ENCODE results near the gene FLRT2.

FLRT2 gene

DNA sequence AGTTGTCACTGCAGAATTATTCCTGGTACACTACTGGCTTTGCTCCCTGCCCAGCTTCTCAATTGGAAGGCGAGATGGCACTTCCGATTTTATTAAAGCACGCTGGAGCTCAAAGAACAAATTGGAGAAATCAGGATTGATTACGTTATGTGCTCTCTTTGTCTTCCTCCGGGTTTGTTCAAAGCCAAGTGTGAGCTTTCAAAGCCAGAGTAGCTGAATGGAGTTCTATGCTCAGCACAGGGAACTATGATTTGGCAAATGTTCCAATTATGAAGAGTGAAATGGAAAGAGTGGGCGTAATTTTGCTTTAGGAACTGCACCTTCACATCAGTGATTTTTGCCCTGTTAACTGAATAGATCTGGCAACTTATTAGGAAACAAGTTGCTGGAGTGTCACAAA is 72.4 kb downstream of the FLRT2 start:
- no peak for FAIRE-seq
- TF ChIP-seq TAF1 (IDR thresholded peaks at IDR 0.05; ENCODE audit: borderline replicate concordance, low read depth, low read length), result no peak
- TF ChIP-seq POLR2AphosphoS5 (IDR thresholded peaks at IDR 0.05; ENCODE audit: low read depth, low read length), result no peak
- TF ChIP-seq POLR2A (IDR thresholded peaks at IDR 0.05; ENCODE audit: low read depth, low read length), result no peak
- DNase-seq (ENCODE audit: insufficient read length), result no peak

DNA sequence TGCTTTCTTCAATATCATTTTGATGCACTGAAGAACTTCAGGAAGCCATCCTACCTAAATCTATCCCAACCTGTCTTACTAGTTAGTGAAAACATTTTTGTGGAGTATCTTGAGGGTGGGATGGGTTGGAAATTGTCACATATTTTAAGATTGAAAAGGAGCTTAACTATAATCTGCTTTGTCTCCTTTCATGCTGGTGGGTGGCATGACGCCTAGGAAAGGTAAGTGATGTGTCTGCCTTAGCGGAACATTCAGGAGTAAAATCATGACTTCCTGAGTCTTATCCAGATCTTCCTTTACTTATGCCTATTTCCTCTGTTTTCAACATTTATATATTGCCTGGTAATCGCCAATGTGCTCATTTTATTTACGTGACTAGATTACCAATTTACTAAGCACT is 74.1 kb downstream of the FLRT2 start:
- no peak for DNase-seq (ENCODE audit: insufficient read length)
- TF ChIP-seq POLR2A (IDR thresholded peaks at IDR 0.05; ENCODE audit: low read depth, low read length) (no peak), TAF1 (IDR thresholded peaks at IDR 0.05; ENCODE audit: borderline replicate concordance, low read depth, low read length) (no peak), POLR2AphosphoS5 (IDR thresholded peaks at IDR 0.05; ENCODE audit: low read depth, low read length) (no peak)
- FAIRE-seq, result no peak

DNA sequence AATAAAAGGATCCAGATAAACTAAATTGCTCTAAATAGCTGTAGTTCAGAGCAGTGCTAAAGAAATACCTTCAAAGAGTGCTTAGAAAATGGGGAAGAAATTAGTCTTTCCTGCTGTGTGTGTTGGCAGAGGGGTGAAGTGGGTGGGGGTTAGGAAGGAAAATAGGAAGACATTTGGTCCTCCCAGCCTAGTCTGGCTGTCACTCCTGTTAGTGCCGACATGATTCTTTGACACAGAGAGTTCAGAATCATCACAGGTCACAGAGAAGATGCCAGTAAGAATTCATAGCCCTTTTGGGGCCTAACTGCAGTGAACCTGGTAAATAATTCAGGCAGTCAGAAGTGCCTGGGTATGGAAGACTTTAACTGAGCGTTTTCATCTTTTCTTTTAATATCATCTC is 74.8 kb downstream of the FLRT2 start:
- FAIRE-seq (no peak), DNase-seq (ENCODE audit: insufficient read length) (no peak)

DNA sequence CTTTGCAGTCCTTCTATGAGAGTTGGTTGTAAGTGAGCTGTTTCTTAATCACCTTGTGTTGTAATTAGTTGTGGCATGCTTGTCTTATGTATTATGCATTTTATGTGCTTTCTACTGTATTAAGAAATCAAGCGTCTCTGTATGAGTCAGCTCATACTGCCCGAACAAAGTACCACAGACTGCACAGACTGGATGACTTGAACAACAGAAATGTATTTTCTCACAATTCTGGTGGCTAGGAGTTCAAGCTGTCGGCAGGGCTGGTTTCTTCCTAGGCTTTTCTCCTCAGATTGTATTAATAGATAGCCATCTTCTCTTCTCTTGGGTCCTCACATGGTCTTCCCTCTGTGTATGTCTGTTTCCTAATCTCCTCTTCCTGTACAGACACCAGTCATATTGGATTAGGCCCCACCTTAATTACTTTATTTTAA is 77.7 kb downstream of the FLRT2 start:
- DNase-seq (ENCODE audit: insufficient read length) (no peak), FAIRE-seq (no peak)
- TF ChIP-seq POLR2AphosphoS5 (IDR thresholded peaks at IDR 0.05; ENCODE audit: low read depth, low read length), result no peak
- no peak for TF ChIP-seq TAF1 (IDR thresholded peaks at IDR 0.05; ENCODE audit: borderline replicate concordance, low read depth, low read length)
- TF ChIP-seq POLR2A (IDR thresholded peaks at IDR 0.05; ENCODE audit: low read depth, low read length), result no peak

More for the DNA sequence above, 74.8 kb downstream of the FLRT2 start:
- no peak for TF ChIP-seq POLR2A (IDR thresholded peaks at IDR 0.05; ENCODE audit: low read depth, low read length)
- TF ChIP-seq POLR2AphosphoS5 (IDR thresholded peaks at IDR 0.05; ENCODE audit: low read depth, low read length), result no peak

DNA sequence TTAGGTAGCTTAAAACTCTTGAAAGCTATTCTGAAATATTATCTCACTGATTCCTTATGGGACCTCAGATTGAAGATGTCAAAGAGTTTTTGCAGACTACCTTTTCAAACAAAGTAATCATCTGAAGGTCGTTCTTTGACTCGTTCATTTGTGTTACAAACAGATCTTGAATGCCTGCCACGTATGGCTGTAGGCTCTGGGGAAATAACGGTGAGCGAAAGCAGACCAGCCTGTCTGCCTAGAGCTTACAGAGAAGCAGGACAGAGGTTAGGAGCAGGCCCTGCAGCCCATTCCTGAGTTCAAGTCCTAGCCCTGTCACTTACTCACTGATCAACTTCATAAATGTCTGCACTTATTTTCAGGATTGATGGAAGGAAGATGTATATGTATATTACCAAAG is 83.6 kb downstream of the FLRT2 start:
- DNase-seq (ENCODE audit: insufficient read length) (no peak), FAIRE-seq (no peak)
- TF ChIP-seq POLR2AphosphoS5 (IDR thresholded peaks at IDR 0.05; ENCODE audit: low read depth, low read length), result no peak
- TF ChIP-seq TAF1 (IDR thresholded peaks at IDR 0.05; ENCODE audit: borderline replicate concordance, low read depth, low read length), result no peak
- TF ChIP-seq POLR2A (IDR thresholded peaks at IDR 0.05; ENCODE audit: low read depth, low read length), result no peak

DNA sequence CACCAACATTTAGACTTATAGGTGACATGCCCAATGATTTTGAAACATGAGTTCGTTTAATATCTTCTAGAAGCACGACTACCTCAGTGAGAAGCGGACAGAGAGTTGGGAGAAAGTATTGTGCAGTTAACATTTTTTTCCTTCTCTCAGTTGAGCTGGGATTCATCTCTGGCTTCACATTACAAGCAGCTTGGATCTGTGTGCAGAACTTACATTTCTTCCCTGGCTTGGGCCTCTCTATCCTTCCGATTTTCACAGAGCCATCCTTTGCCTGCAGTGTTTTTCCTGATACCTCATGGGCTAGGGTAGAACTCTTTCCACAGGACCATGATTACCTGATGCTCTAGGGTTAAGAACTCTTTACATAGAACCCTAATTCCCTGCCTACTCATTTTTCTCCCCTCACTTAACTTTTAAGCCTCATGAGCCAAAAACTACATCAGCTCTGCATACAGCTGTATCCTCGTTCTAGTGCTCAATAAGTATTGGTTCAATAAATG is 86.5 kb downstream of the FLRT2 start:
- no peak for DNase-seq (ENCODE audit: insufficient read length)
- TF ChIP-seq POLR2AphosphoS5 (IDR thresholded peaks at IDR 0.05; ENCODE audit: low read depth, low read length) (no peak), TAF1 (IDR thresholded peaks at IDR 0.05; ENCODE audit: borderline replicate concordance, low read depth, low read length) (no peak), POLR2A (IDR thresholded peaks at IDR 0.05; ENCODE audit: low read depth, low read length) (no peak)
- FAIRE-seq, result no peak

DNA sequence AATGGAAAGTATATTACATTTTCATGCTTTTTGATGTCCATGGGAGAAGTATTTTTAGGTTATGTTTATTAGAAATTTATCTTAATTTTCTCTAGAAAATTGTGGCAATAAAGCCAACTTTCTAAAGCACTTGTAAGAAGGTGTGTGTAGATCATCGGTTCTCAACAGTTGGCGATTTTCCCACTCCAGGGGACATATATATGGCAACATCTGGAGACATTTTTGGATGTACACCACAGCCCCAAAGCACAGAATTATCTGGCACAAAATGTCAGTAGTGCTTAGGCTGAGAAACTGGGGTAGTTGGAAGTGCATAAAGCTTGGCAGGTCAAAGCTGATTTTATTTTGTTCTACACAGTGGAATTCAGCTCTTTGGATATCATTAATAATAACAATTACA is 86.9 kb downstream of the FLRT2 start:
- no peak for DNase-seq (ENCODE audit: insufficient read length)
- no peak for FAIRE-seq
- TF ChIP-seq POLR2AphosphoS5 (IDR thresholded peaks at IDR 0.05; ENCODE audit: low read depth, low read length) (no peak), TAF1 (IDR thresholded peaks at IDR 0.05; ENCODE audit: borderline replicate concordance, low read depth, low read length) (no peak), POLR2A (IDR thresholded peaks at IDR 0.05; ENCODE audit: low read depth, low read length) (no peak)

DNA sequence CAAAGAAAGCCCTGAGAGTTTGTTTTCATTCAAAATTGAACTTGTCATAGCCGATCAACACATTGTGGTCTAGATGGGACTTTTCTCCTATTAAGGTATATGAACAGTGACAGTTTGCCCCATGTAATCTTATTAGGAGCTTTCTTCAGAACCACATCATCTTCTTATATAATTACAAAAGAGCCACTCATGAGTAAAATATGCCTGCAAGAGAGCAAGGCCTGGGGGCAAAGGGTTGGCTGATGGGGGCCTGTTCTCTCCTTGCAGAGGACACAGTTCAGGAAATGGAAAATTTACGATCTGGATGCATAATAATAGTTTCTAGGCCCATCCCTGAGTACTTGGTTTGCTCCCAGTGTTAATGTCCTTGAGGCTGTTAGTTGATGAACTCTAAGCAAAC is 87.8 kb downstream of the FLRT2 start:
- FAIRE-seq (no peak), DNase-seq (ENCODE audit: insufficient read length) (no peak)
- TF ChIP-seq POLR2AphosphoS5 (IDR thresholded peaks at IDR 0.05; ENCODE audit: low read depth, low read length), result no peak
- TF ChIP-seq POLR2A (IDR thresholded peaks at IDR 0.05; ENCODE audit: low read depth, low read length), result no peak
- TF ChIP-seq TAF1 (IDR thresholded peaks at IDR 0.05; ENCODE audit: borderline replicate concordance, low read depth, low read length), result no peak

DNA sequence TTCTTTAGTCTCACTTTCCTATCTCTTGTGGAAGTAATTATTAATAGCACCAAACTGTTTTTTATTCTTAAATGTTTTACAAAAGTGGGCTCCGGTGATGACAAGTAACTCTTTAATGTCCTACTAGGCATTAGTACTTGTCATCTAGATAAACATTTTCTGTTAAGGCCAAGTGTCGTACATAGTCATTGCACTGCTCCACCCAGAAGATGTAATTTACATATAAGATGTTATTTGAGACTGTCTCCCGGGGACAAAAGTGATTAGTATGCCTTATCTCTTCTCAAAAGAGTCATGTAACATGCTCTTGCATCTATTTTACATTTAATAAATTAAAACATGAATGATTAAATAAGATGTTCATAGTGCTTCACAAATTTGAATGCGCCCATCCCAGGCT is 88.4 kb downstream of the FLRT2 start:
- no peak for DNase-seq (ENCODE audit: insufficient read length)
- no peak for FAIRE-seq
- TF ChIP-seq POLR2AphosphoS5 (IDR thresholded peaks at IDR 0.05; ENCODE audit: low read depth, low read length) (no peak), TAF1 (IDR thresholded peaks at IDR 0.05; ENCODE audit: borderline replicate concordance, low read depth, low read length) (no peak), POLR2A (IDR thresholded peaks at IDR 0.05; ENCODE audit: low read depth, low read length) (no peak)

DNA sequence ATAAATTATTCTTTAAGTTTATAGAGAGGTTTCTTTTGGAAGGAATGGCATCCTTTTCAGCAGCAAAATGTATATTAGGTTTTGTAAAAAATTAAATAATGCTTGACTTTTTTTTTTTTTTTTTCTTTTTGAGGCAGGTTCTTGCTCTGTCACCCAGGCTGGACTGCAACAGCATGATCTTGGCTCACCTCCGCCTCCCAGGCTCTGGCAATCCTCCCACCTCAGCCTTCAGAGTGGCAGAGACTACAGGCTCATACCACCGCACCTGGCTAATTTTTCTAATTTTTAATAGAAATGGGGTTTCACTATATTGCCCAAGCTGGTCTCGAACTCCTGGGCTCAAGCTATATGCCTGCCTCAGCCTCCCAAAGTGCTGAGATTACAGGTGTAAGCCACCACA is 89.0 kb downstream of the FLRT2 start:
- DNase-seq (ENCODE audit: insufficient read length) (no peak), FAIRE-seq (no peak)
- no peak for TF ChIP-seq TAF1 (IDR thresholded peaks at IDR 0.05; ENCODE audit: borderline replicate concordance, low read depth, low read length)
- no peak for TF ChIP-seq POLR2A (IDR thresholded peaks at IDR 0.05; ENCODE audit: low read depth, low read length)
- no peak for TF ChIP-seq POLR2AphosphoS5 (IDR thresholded peaks at IDR 0.05; ENCODE audit: low read depth, low read length)

DNA sequence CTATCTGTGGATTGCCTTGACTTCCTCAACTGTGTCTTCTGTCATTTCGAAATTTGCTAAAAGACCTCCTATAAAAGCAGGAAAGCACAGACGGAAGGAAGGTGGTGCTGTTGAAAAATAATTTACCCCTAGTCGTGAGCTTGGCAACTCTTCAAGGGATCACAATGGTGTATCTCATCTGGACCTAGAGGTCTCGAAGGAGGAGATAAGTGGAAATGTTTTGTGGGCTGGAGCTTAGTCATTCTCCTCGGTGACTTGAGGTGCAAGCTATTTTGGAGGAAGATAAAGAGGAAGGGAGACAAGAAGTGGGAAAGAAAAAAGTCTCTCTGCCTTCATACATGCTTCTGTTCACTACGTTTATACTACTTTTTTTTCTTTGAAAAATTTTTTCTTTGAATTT is 89.9 kb downstream of the FLRT2 start:
- FAIRE-seq (no peak), DNase-seq (ENCODE audit: insufficient read length) (no peak)
- TF ChIP-seq POLR2A (IDR thresholded peaks at IDR 0.05; ENCODE audit: low read depth, low read length) (no peak), TAF1 (IDR thresholded peaks at IDR 0.05; ENCODE audit: borderline replicate concordance, low read depth, low read length) (no peak), POLR2AphosphoS5 (IDR thresholded peaks at IDR 0.05; ENCODE audit: low read depth, low read length) (no peak)

DNA sequence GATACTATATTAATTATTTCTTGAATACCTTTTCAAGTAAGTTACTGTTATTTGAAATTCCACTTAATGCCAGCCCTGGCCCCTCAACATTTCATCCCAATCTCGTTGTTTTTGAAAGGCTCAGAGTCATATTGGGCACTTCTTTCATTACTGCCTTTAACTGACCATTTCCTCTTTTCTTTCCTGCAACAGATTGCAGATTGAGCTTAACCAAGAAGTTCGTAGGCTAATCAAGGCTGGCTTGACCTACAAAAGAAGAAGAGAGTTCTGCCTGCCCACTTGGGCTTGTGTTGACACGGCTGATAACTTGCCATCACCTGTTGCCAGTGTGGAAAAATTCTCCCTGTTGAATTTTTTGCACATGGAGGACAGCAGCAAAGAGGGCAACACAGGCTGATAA is 91.0 kb downstream of the FLRT2 start:
- DNase-seq (ENCODE audit: insufficient read length) (no peak), FAIRE-seq (no peak)
- TF ChIP-seq POLR2A (IDR thresholded peaks at IDR 0.05; ENCODE audit: low read depth, low read length) (no peak), POLR2AphosphoS5 (IDR thresholded peaks at IDR 0.05; ENCODE audit: low read depth, low read length) (no peak), TAF1 (IDR thresholded peaks at IDR 0.05; ENCODE audit: borderline replicate concordance, low read depth, low read length) (no peak)

DNA sequence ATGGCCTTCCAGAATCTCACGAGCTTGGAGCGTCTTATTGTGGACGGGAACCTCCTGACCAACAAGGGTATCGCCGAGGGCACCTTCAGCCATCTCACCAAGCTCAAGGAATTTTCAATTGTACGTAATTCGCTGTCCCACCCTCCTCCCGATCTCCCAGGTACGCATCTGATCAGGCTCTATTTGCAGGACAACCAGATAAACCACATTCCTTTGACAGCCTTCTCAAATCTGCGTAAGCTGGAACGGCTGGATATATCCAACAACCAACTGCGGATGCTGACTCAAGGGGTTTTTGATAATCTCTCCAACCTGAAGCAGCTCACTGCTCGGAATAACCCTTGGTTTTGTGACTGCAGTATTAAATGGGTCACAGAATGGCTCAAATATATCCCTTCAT is 92.2 kb downstream of the FLRT2 start:
- no peak for TF ChIP-seq POLR2AphosphoS5 (IDR thresholded peaks at IDR 0.05; ENCODE audit: low read depth, low read length)
- no peak for FAIRE-seq
- DNase-seq (ENCODE audit: insufficient read length), result no peak
